Measurements from ENCODE around the gene CHERP.

CHERP gene

GRCh38 chr19:16470541-16470910 is 71.7 kb downstream of the CHERP start:
- DNase-seq: no peak

Measured in NCI-H1694 (cell line).